22Rv1 (cell line): ENCODE results near the gene TTLL6.
"Not testable (repeated sequence)": the region's sequence is repeated elsewhere in the genome, so short reads cannot be mapped to it uniquely, and the experiment has no call there.

Experiments used
- H3K27ac ChIP-seq: fragments of 450-650 bp; 2 replicates; pipeline ENCODE4 v1.5.1; 2017
- ZFX ChIP-seq: fragments of 450-650 bp; IDR thresholded peaks from 2 replicates; pipeline ENCODE4 v1.6.1; 2017; ENCODE audit warnings: antibody characterized with exemption, borderline replicate concordance
- TF ChIP-seq, protein P1 (sequence below): fragments of 450-650 bp; IDR thresholded peaks from 2 replicates; pipeline ENCODE4 v1.5.1; 2017; ENCODE audit warnings: mild to moderate bottlenecking

TTLL6 gene

GRCh38 chr17:48830840-48831548, 14.0 kb upstream of the TTLL6 start, which contains the start of gene CALCOCO2:
Gene CALCOCO2 (plus strand): TSS chr17:48831035. CDS start chr17:48841708, 10,673 bp downstream.
- TF ChIP-seq, protein P1, sequence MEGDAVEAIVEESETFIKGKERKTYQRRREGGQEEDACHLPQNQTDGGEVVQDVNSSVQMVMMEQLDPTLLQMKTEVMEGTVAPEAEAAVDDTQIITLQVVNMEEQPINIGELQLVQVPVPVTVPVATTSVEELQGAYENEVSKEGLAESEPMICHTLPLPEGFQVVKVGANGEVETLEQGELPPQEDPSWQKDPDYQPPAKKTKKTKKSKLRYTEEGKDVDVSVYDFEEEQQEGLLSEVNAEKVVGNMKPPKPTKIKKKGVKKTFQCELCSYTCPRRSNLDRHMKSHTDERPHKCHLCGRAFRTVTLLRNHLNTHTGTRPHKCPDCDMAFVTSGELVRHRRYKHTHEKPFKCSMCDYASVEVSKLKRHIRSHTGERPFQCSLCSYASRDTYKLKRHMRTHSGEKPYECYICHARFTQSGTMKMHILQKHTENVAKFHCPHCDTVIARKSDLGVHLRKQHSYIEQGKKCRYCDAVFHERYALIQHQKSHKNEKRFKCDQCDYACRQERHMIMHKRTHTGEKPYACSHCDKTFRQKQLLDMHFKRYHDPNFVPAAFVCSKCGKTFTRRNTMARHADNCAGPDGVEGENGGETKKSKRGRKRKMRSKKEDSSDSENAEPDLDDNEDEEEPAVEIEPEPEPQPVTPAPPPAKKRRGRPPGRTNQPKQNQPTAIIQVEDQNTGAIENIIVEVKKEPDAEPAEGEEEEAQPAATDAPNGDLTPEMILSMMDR, result peak; percentile 17
- TF ChIP-seq ZFX, result no peak
- peak within 1 kb of the TSS; percentile 36; the same call in 1 of the 2 replicates for H3K27ac ChIP-seq

- no peak overlapping the region for H3K27ac ChIP-seq
- TF ChIP-seq, protein P1, result no peak
- TF ChIP-seq ZFX, result no peak
Measured at GRCh38 chr17:48825446-48826381, 8.7 kb upstream of the TTLL6 start.

- not testable (repeated sequence) for H3K27ac ChIP-seq
Measured at GRCh38 chr17:48820936-48821335, 3.9 kb upstream of the TTLL6 start.

GRCh38 chr17:48819466-48819865, 2.4 kb upstream of the TTLL6 start:
- no peak for TF ChIP-seq ZFX
- TF ChIP-seq, protein P1, result no peak

GRCh38 chr17:48818361-48818841, 1.4 kb upstream of the TTLL6 start:
- TF ChIP-seq, protein P1, result no peak
- no peak for TF ChIP-seq ZFX
- H3K27ac ChIP-seq, result peak overlapping the region; percentile 52

More at GRCh38 chr17:48819466-48819865, 2.4 kb upstream of the TTLL6 start:
- peak overlapping the region; percentile 52 for H3K27ac ChIP-seq

GRCh38 chr17:48816438-48816773, 623 bp downstream of the TTLL6 start:
- no peak for TF ChIP-seq ZFX
- TF ChIP-seq, protein P1, result no peak
- no peak overlapping the region for H3K27ac ChIP-seq

GRCh38 chr17:48815311-48815710, 1.7 kb downstream of the TTLL6 start:
- H3K27ac ChIP-seq, result no peak overlapping the region
- TF ChIP-seq, protein P1, result no peak
